IMR-90 (cell line): ENCODE measurements around the gene G6PC2. TPM values are rescaled to one million over a fixed set of nuclear protein-coding genes. Genes with fewer than 3 reads are reported as not detected.

Source experiments
- ATAC-seq: fragments of 200-7000 bp; cut with Tn5 transposase; 2 replicates; pipeline ENCODE4 v1.9.1; 2020; ENCODE audit warnings: low read depth, mild to moderate bottlenecking, moderate library complexity
- BruUV-seq: library from RNA; stranded (reverse); fragments of 400-500 nt; replicated peaks from 2 replicates; lab custom pipeline; 2021; lab: Mats Ljungman, UMichigan
- CTCF ChIA-PET: fragments of 300-600 bp; formaldehyde crosslinking; extraction: SDS; loops from one replicate; lab custom pipeline; 2021; ENCODE audit warnings: antibody characterized with exemption; lab: Yijun Ruan, JAX
- POLR2A ChIA-PET: fragments of 300-600 bp; sonication (Branson Sonifier 250); formaldehyde crosslinking; loops from one replicate; lab custom pipeline; 2022; ENCODE audit warnings: antibody characterized with exemption; ENCODE audit not compliant: unreplicated experiment; lab: Charles Lee
- DNase-seq: peaks from one replicate; pipeline ENCODE4 v3.0.0; 2013
- H2AFZ ChIP-seq: replicated peaks from 2 replicates; pipeline ENCODE3; 2013; ENCODE audit warnings: low read length, mild to moderate bottlenecking; ENCODE audit not compliant: poor library complexity
- H2AK5ac ChIP-seq: 2 replicates; pipeline ENCODE4 v1.6.1; 2013; ENCODE audit warnings: low read depth, low read length, inconsistent platforms
- H2AK9ac ChIP-seq: replicated peaks from 2 replicates; pipeline ENCODE3; 2013; ENCODE audit warnings: mild to moderate bottlenecking, low read depth, low read length, moderate library complexity; ENCODE audit not compliant: poor library complexity
- H2BK120ac ChIP-seq: 2 replicates; pipeline ENCODE4 v1.6.1; 2013; ENCODE audit warnings: low read depth, low read length, inconsistent platforms
- H2BK15ac ChIP-seq: 3 replicates; pipeline ENCODE4 v1.6.1; 2013; ENCODE audit warnings: low read depth, low read length, inconsistent platforms
- H2BK20ac ChIP-seq: 2 replicates; pipeline ENCODE4 v1.6.1; 2013; ENCODE audit warnings: low read depth, mild to moderate bottlenecking, inconsistent platforms, low read length, moderate library complexity
- H2BK5ac ChIP-seq: 2 replicates; pipeline ENCODE4 v1.6.1; 2013; ENCODE audit warnings: mild to moderate bottlenecking, low read depth, low read length, inconsistent platforms; ENCODE audit not compliant: poor library complexity, severe bottlenecking
- H3K14ac ChIP-seq: replicated peaks from 2 replicates; pipeline ENCODE4 v1.6.1; 2013; ENCODE audit warnings: low read depth, low read length, inconsistent platforms
- H3K18ac ChIP-seq: 2 replicates; pipeline ENCODE4 v1.6.1; 2013; ENCODE audit warnings: low read depth, low read length, control low read depth
- H3K23ac ChIP-seq: 2 replicates; pipeline ENCODE4 v1.6.1; 2013; ENCODE audit warnings: low read depth, low read length, inconsistent platforms
- H3K27ac ChIP-seq: 2 replicates; pipeline ENCODE4 v1.5.1; 2013; ENCODE audit warnings: mild to moderate bottlenecking, control low read depth, low read length; ENCODE audit not compliant: insufficient read depth
- H3K27me3 ChIP-seq: 2 replicates; pipeline ENCODE4 v1.6.1; 2013; ENCODE audit warnings: low read length; ENCODE audit not compliant: control insufficient read depth, insufficient read depth
- H3K36me3 ChIP-seq: 2 replicates; pipeline ENCODE4 v1.6.1; 2013; ENCODE audit warnings: low read length, mixed read lengths; ENCODE audit not compliant: control insufficient read depth, insufficient read depth
- H3K4ac ChIP-seq: 2 replicates; pipeline ENCODE4 v1.6.1; 2013; ENCODE audit warnings: low read depth, low read length, inconsistent platforms
- H3K4me1 ChIP-seq: 2 replicates; pipeline ENCODE4 v1.6.1; 2013; ENCODE audit warnings: low read length, mixed read lengths; ENCODE audit not compliant: control insufficient read depth, insufficient read depth
- H3K4me2 ChIP-seq: 2 replicates; pipeline ENCODE4 v1.6.1; 2013; ENCODE audit warnings: low read depth, mild to moderate bottlenecking, control low read depth, low read length, moderate library complexity
- H3K4me3 ChIP-seq: 2 replicates; pipeline ENCODE4 v1.5.1; 2013; ENCODE audit warnings: low read depth, mild to moderate bottlenecking, control low read depth, low read length, moderate library complexity; ENCODE audit not compliant: insufficient read depth
- H3K56ac ChIP-seq: 2 replicates; pipeline ENCODE4 v1.6.1; 2013; ENCODE audit warnings: low read length, inconsistent platforms; ENCODE audit not compliant: insufficient read depth; ENCODE audit errors: extremely low read depth
- H3K79me1 ChIP-seq, 2 experiments: 2 replicates each; pipeline ENCODE4 v1.6.1; 2013; ENCODE audit warnings: low read length in 2 of 2, inconsistent platforms in 1 of 2, low read depth in 1 of 2
- H3K9ac ChIP-seq: 2 replicates; pipeline ENCODE4 v1.6.1; 2013; ENCODE audit warnings: low read depth, low read length, control low read depth
- H3K9me1 ChIP-seq: 2 replicates; pipeline ENCODE4 v1.6.1; 2013; ENCODE audit warnings: low read length, inconsistent platforms; ENCODE audit not compliant: insufficient read depth
- H3K9me3 ChIP-seq: 2 replicates; pipeline ENCODE4 v1.6.1; 2013; ENCODE audit warnings: low read length; ENCODE audit not compliant: control insufficient read depth, insufficient read depth
- H4K20me1 ChIP-seq: 2 replicates; pipeline ENCODE4 v1.6.1; 2013; ENCODE audit warnings: low read length, inconsistent platforms; ENCODE audit not compliant: insufficient read depth
- H4K5ac ChIP-seq: 2 replicates; pipeline ENCODE4 v1.6.1; 2013; ENCODE audit warnings: mild to moderate bottlenecking, low read depth, low read length, control low read depth
- H4K8ac ChIP-seq, 2 experiments: 2 replicates each; pipeline ENCODE4 v1.6.1; 2013; ENCODE audit warnings: low read depth in 2 of 2, low read length in 2 of 2, control low read depth in 1 of 2, inconsistent platforms in 1 of 2
- H4K91ac ChIP-seq: 2 replicates; pipeline ENCODE4 v1.6.1; 2013; ENCODE audit warnings: low read depth, low read length, inconsistent platforms; ENCODE audit not compliant: insufficient read depth
- BHLHE40 ChIP-seq: fragments of 150-350 bp; IDR thresholded peaks from 2 replicates; pipeline ENCODE4 v1.6.1; 2016; ENCODE audit warnings: mild to moderate bottlenecking, low read depth, low read length
- CEBPB ChIP-seq: IDR thresholded peaks from 2 replicates; pipeline ENCODE4 v1.6.1; 2012; ENCODE audit warnings: low read depth, low read length, improper control_type of control experiment
- CTCF ChIP-seq: conservative IDR thresholded peaks from 2 replicates; pipeline ENCODE4 v1.5.1; 2012; ENCODE audit warnings: mild to moderate bottlenecking, low read depth, low read length, improper control_type of control experiment
- ELK1 ChIP-seq: fragments of 150-350 bp; IDR thresholded peaks from 2 replicates; pipeline ENCODE4 v1.6.1; 2016; ENCODE audit warnings: low read depth, mild to moderate bottlenecking, low read length, moderate library complexity, borderline replicate concordance
- MAFK ChIP-seq: IDR thresholded peaks from 2 replicates; pipeline ENCODE4 v1.6.1; 2012; ENCODE audit warnings: low read depth, low read length, improper control_type of control experiment
- MAZ ChIP-seq: IDR thresholded peaks from 2 replicates; pipeline ENCODE4 v1.6.1; 2012; ENCODE audit warnings: low read depth, mild to moderate bottlenecking, low read length, improper control_type of control experiment, moderate library complexity, borderline replicate concordance
- MXI1 ChIP-seq: IDR thresholded peaks from 2 replicates; pipeline ENCODE4 v1.6.1; 2012; ENCODE audit warnings: low read depth, mild to moderate bottlenecking, low read length, moderate library complexity, borderline replicate concordance
- NFE2L2 ChIP-seq: fragments of 150-350 bp; IDR thresholded peaks from 2 replicates; pipeline ENCODE4 v1.6.1; 2016; ENCODE audit warnings: low read depth, mild to moderate bottlenecking, low read length
- POLR2A ChIP-seq: IDR thresholded peaks from 2 replicates; pipeline ENCODE4 v1.6.1; 2012; ENCODE audit warnings: mild to moderate bottlenecking, low read depth, low read length
- RAD21 ChIP-seq: IDR thresholded peaks from 2 replicates; pipeline ENCODE4 v1.6.1; 2012; ENCODE audit warnings: low read length, improper control_type of control experiment
- RFX5 ChIP-seq: IDR thresholded peaks from 2 replicates; pipeline ENCODE4 v1.8.0; 2012; ENCODE audit warnings: low read depth, mild to moderate bottlenecking, low read length, moderate library complexity
- SMC3 ChIP-seq: fragments of 150-350 bp; IDR thresholded peaks from 2 replicates; pipeline ENCODE4 v1.6.1; 2016; ENCODE audit warnings: low read depth, mild to moderate bottlenecking, antibody characterized with exemption, low read length, moderate library complexity
- USF2 ChIP-seq: fragments of 150-350 bp; IDR thresholded peaks from 2 replicates; pipeline ENCODE4 v1.6.1; 2017; ENCODE audit warnings: mild to moderate bottlenecking, antibody characterized with exemption, low read length, low read depth
- WGBS, 2 experiments: methylation state at CpG; one replicate each; pipeline versions ENCODE4 v1.1.5 to v1.1.7; 2013; ENCODE audit warnings: missing lambda C conversion rate in 2 of 2; ENCODE audit not compliant: insufficient read length in 1 of 2; ENCODE audit errors: extremely low coverage in 2 of 2; 5-methylcytosine and 5-hydroxymethylcytosine counted together
- dilution Hi-C: fragments of 300-500 bp; cut with HindIII; formaldehyde crosslinking; loops from one replicate; pipeline ENCODE4 v1.14.3; 2018; ENCODE audit warnings: low sequenced_read_pairs; ENCODE audit not compliant: unreplicated experiment
- in situ Hi-C: fragments of 300-500 bp; cut with MboI; formaldehyde crosslinking; loops from 3 replicates; pipeline ENCODE4 v1.14.3; 2019; ENCODE audit warnings: low sequenced_read_pairs, inconsistent platforms, mixed read lengths
- intact Hi-C: fragments of 100-400 bp; cut with micrococcal nuclease; formaldehyde crosslinking; loops from 2 replicates; pipeline ENCODE4 v1.10.0; 2022
- polyA plus RNA-seq, 3 experiments: library from polyadenylated mRNA; depleted of rRNA; stranded (reverse); fragments of >200 nt; gene quantifications; 2 replicates each; pipeline ENCODE4 v1.2.3, GENCODE V29; 2012; ENCODE audit warnings: low replicate concordance in 1 of 3
- total RNA-seq: library from RNA; depleted of rRNA; stranded (reverse); fragments of >200 nt; gene quantifications from 2 replicates; pipeline ENCODE4 v1.2.3, GENCODE V29; 2012

G6PC2 gene
- total and polyA plus RNA-seq, 2 of the 4 experiments (the other 2 are of a cell fraction) = not detected

- no peaks in the 10 kb centered on the region for H3K36me3 ChIP-seq
- H3K9me3 ChIP-seq = no peaks in the 10 kb centered on the region
- no peak overlapping the region for H2AK9ac ChIP-seq
- H4K20me1 ChIP-seq = no peaks in the 10 kb centered on the region
- no peak overlapping the region for H3K4me2 ChIP-seq
- no peak overlapping the region for H3K27ac ChIP-seq
- intact Hi-C loops = loop anchor here (10.0 kb wide), 1 partner anchor 782 kb away; no protein-coding TSS in a partner anchor
- H2BK120ac ChIP-seq = no peak overlapping the region
- no peak overlapping the region for H3K23ac ChIP-seq
- H2AFZ ChIP-seq = no peak overlapping the region
- BruUV-seq = no TSS peak
- TF ChIP-seq MAFK (no peak), RFX5 (no peak), BHLHE40 (no peak), MAZ (no peak), POLR2A (no peak), SMC3 (no peak), CTCF (no peak), MXI1 (no peak), RAD21 (no peak), CEBPB (no peak), NFE2L2 (no peak), USF2 (no peak), ELK1 (no peak)
- H3K4me3 ChIP-seq = no peak overlapping the region
- CTCF ChIA-PET = no interaction called here
- H2BK15ac ChIP-seq = no peak overlapping the region
- H2BK20ac ChIP-seq = no peak overlapping the region
- no peak overlapping the region for H4K5ac ChIP-seq
- no peak overlapping the region for H3K9ac ChIP-seq
- no peak overlapping the region for H4K8ac ChIP-seq
- no peak overlapping the region for H3K4ac ChIP-seq
- in situ Hi-C loops = loop anchor here (5.0 kb wide), 2 partner anchors 139 to 569 kb away; no protein-coding TSS in a partner anchor
- POLR2A ChIA-PET = no interaction called here
- no CpG with 5 or more reads among the region's 4 CpGs for WGBS, 2 experiments
- no peak overlapping the region for H2AK5ac ChIP-seq
- peaks cover 11% of the 10 kb centered on the region for H3K27me3 ChIP-seq
- dilution Hi-C loops = no loop called here
- ATAC-seq (no peak), DNase-seq (no peak)
- H3K18ac ChIP-seq = no peak overlapping the region
- H3K56ac ChIP-seq = no peak overlapping the region
- H3K9me1 ChIP-seq = no peaks in the 10 kb centered on the region
- no peak overlapping the region for H3K14ac ChIP-seq
- no peak overlapping the region for H4K91ac ChIP-seq
- H3K4me1 ChIP-seq = no peaks in the 10 kb centered on the region
- no peak overlapping the region for H2BK5ac ChIP-seq
- H3K79me1 ChIP-seq = no peaks in the 10 kb centered on the region
Measured at GRCh38 chr2:168916331-168916675, 15.2 kb downstream of the G6PC2 start.
